Prostate gland (tissue), 2 donors: ENCODE data around the gene MOK. TPM values are rescaled to one million over a fixed set of nuclear protein-coding genes. Genes with fewer than 3 reads are reported as not detected.
A peak's percentile ranks its signal among the peaks of the same experiment; 100 is the strongest.
"Not testable (repeated sequence)": the region's sequence is repeated elsewhere in the genome, so short reads cannot be mapped to it uniquely, and the experiment has no call there.

Source experiments
- DNase-seq: peaks from one replicate; pipeline ENCODE4 v3.0.0-alpha.2; 2019; ENCODE audit warnings: low spot score
- H3K27ac ChIP-seq, 2 donors: fragments of 200-600 bp; sonication (generic); 2 replicates each; pipeline ENCODE4 v1.5.1; 2017 to 2019
- H3K27me3 ChIP-seq: fragments of 200-600 bp; sonication (generic); replicated peaks from 2 replicates; pipeline ENCODE4 v1.5.1; 2019; ENCODE audit not compliant: insufficient read depth
- H3K36me3 ChIP-seq, 2 donors: fragments of 200-600 bp; sonication (generic); 1 replicate in 1 of 2; 2 replicates in 1 of 2; pipeline versions ENCODE4 v1.5.1 to v1.8.1; 2017 to 2019
- H3K4me1 ChIP-seq: fragments of 200-600 bp; sonication (generic); replicated peaks from 2 replicates; pipeline ENCODE4 v1.5.1; 2019
- H3K4me3 ChIP-seq, 2 donors: fragments of 200-600 bp; sonication (generic); 2 replicates each; pipeline ENCODE4 v1.5.1; 2017 to 2019
- H3K9me3 ChIP-seq: fragments of 200-600 bp; sonication (generic); 2 replicates; pipeline ENCODE4 v1.5.1; 2017
- POLR2A ChIP-seq: fragments of 450-650 bp; IDR thresholded peaks from one replicate; pipeline ENCODE4 v1.6.1; 2016; ENCODE audit warnings: antibody characterized with exemption, mild to moderate bottlenecking
- POLR2AphosphoS5 ChIP-seq: sonication (generic); formaldehyde crosslinking; IDR thresholded peaks from one replicate; pipeline ENCODE4 v1.6.1; 2017; ENCODE audit warnings: antibody characterized with exemption
- WGBS: methylation state at CpG from one replicate; pipeline ENCODE4 v1.1.5; 2018; 5-methylcytosine and 5-hydroxymethylcytosine counted together
- intact Hi-C: fragments of 100-400 bp; cut with DNase I; formaldehyde crosslinking; loops from one replicate; pipeline ENCODE4 v1.14.2; 2022
- total RNA-seq, 2 donors: library from RNA; depleted of rRNA; stranded (reverse); fragments of >200 nt; gene quantifications; one replicate each; pipeline ENCODE4 v1.1.0, GENCODE V29; 2016
- TF ChIP-seq, protein P1 (sequence below), 4 experiments: fragments of 200-600 bp in 2 of 4; fragments of 450-650 bp in 2 of 4; sonication (generic) in 2 of 4; IDR thresholded peaks; 1 replicate in 3 of 4; 2 replicates in 1 of 4; pipeline ENCODE4 v1.5.1; 2016 to 2019; ENCODE audit warnings: antibody characterized with exemption in 4 of 4, mild to moderate bottlenecking in 2 of 4, moderate library complexity in 2 of 4

Gene MOK
- total RNA-seq, 2 donors from 2014 or later, result 17.8 to 95.5 TPM

- intact Hi-C loops, result loop anchor here (5.0 to 10.0 kb wide), 2 partner anchors 229 to 352 kb away; partner anchors contain the start of genes DYNC1H1 and HSP90AA1
- peaks cover 7% of the 10 kb centered on the region for H3K4me1 ChIP-seq
- WGBS, result 2% methylated on average over 10 of the region's 10 CpGs
- no peaks in the 10 kb centered on the region for H3K36me3 ChIP-seq
- peak overlapping the region; percentile 73 to 82 for H3K27ac ChIP-seq
- DNase-seq, result peak; percentile 28
- peak overlapping the region; percentile 33 to 43 for H3K4me3 ChIP-seq
- H3K27me3 ChIP-seq, result no peaks in the 10 kb centered on the region
- H3K9me3 ChIP-seq, result no peaks in the 10 kb centered on the region
- TF ChIP-seq POLR2AphosphoS5 (no peak), POLR2A (no peak)
- TF ChIP-seq, protein P1, sequence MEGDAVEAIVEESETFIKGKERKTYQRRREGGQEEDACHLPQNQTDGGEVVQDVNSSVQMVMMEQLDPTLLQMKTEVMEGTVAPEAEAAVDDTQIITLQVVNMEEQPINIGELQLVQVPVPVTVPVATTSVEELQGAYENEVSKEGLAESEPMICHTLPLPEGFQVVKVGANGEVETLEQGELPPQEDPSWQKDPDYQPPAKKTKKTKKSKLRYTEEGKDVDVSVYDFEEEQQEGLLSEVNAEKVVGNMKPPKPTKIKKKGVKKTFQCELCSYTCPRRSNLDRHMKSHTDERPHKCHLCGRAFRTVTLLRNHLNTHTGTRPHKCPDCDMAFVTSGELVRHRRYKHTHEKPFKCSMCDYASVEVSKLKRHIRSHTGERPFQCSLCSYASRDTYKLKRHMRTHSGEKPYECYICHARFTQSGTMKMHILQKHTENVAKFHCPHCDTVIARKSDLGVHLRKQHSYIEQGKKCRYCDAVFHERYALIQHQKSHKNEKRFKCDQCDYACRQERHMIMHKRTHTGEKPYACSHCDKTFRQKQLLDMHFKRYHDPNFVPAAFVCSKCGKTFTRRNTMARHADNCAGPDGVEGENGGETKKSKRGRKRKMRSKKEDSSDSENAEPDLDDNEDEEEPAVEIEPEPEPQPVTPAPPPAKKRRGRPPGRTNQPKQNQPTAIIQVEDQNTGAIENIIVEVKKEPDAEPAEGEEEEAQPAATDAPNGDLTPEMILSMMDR (IDR thresholded peaks at IDR 0.05), result no peak
Observed at GRCh38 chr14:102316338-102316742, 11.4 kb upstream of the MOK start.

DNA sequence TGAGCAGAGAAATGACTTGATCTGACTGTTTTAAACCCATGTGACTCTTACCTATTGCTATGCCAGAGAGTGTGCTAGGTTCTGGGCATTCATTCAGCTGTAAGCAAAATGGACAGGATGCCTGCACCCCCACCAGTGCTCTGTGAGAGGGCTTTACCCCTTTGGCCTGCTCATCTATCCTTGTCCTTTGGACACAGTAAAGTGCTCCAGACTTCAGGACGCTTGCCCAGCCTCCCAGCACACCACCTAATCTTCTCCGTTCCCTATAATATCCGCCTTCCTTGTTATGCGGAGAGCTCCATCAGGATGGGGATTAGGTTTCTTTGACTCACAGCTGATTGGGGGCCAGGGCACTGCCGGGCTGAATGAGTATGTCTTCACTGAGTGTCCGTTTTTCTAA lies 10.2 kb upstream of the MOK start:
- intact Hi-C loops, result loop anchor here (5.0 to 10.0 kb wide), 2 partner anchors 228 to 350 kb away; partner anchors contain the start of genes DYNC1H1 and HSP90AA1
- TF ChIP-seq, protein P1 (IDR thresholded peaks at IDR 0.05), result no peak
- no peaks in the 10 kb centered on the region for H3K9me3 ChIP-seq
- peaks cover 7% of the 10 kb centered on the region for H3K4me1 ChIP-seq
- no peaks in the 10 kb centered on the region for H3K36me3 ChIP-seq
- DNase-seq, result no peak
- H3K27me3 ChIP-seq, result no peaks in the 10 kb centered on the region
- H3K4me3 ChIP-seq, result no peak overlapping the region
- no peak overlapping the region for H3K27ac ChIP-seq
- 86% methylated on average over 6 of the region's 6 CpGs for WGBS

DNA sequence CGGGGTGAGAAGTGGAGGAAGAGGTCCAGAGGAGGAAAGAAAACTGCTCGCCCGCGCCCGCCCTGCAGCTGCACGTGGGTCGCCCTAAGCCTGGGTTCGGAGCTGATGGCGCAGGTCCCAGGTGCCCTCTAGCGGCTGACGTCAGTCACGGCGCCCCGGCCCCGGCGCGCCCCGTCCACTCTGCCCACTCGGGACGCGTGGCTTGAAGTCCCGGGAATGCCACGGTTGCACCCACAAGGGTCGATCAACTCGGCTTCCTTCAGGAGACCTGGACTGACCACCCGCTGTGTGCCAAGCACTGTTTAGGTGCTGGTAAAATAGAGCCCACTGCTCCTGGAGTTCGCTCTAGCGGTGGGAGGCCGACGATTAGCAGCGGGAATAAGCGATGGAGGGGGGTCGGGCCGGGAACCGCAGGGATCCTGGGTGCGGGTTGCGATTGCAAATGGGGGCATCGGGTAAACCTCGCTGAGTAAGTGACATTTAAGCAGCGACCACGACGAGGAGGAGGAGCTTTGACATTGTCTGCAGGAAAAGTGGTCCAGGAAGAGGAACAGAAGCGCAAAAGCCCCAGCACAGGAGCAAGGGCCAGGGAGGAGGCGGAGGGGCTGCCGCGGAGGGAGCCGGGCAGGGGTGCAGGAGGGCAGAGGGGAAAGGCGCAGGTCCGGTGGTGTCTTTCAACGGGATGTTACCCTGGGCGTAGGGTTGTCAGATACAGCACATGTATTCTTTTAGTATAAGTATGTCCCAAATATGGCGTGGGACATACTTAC lies 9.5 kb upstream of the MOK start:
- TF ChIP-seq, protein P1 (IDR thresholded peaks at IDR 0.05), result peak; percentile 88 to 97 (median 94)
- TF ChIP-seq POLR2A, result peak; percentile 11
- peak; percentile 76 for TF ChIP-seq POLR2AphosphoS5
- intact Hi-C loops, result loop anchor here (1.0 to 10.0 kb wide), 3 partner anchors 79 to 350 kb away; partner anchors contain the start of genes DYNC1H1 and HSP90AA1
- peak; percentile 81 for DNase-seq
- 7% methylated on average over 52 of the region's 52 CpGs for WGBS
- H3K27me3 ChIP-seq, result no peaks in the 10 kb centered on the region
- H3K4me1 ChIP-seq, result peaks cover 7% of the 10 kb centered on the region
- no peaks in the 10 kb centered on the region for H3K36me3 ChIP-seq
- peak overlapping the region; percentile 30 to 35 for H3K4me3 ChIP-seq
- peak overlapping the region in 1 of 2 donors; percentile 62 for H3K27ac ChIP-seq
- H3K9me3 ChIP-seq, result no peaks in the 10 kb centered on the region

- intact Hi-C loops, result no loop called here
- Histone ChIP-seq H3K27ac (no peak overlapping the region), H3K27me3 (no peaks in the 10 kb centered on the region), H3K36me3 (no peaks in the 10 kb centered on the region), H3K9me3 (no peaks in the 10 kb centered on the region), H3K4me1 (no peaks in the 10 kb centered on the region), H3K4me3 (no peak overlapping the region)
- TF ChIP-seq POLR2AphosphoS5, result no peak
- no peak for TF ChIP-seq POLR2A
- TF ChIP-seq, protein P1 (IDR thresholded peaks at IDR 0.05), result no peak
- 90% methylated on average over 3 of the region's 3 CpGs for WGBS
- DNase-seq, result no peak
Observed at GRCh38 chr14:102303664-102304063, 1.3 kb downstream of the MOK start.

- H3K4me3 ChIP-seq, H3K27ac ChIP-seq, H3K4me1 ChIP-seq, DNase-seq, H3K9me3 ChIP-seq, H3K36me3 ChIP-seq, intact Hi-C loops, H3K27me3 ChIP-seq: not testable (repeated sequence)
- WGBS, result 94% methylated on average over 12 of the region's 12 CpGs
Observed at GRCh38 chr14:102298303-102299070, 6.5 kb downstream of the MOK start.
